DOHH2 (cell line): ENCODE measurements around the gene LRRC4C.

Experiments
- H3F3A ChIP-seq: fragments of 200-600 bp; sonication (generic), shearing (Covaris generic); 2 replicates; pipeline ENCODE4 v1.6.0; 2016; ENCODE audit warnings: antibody characterized with exemption, mild to moderate bottlenecking; ENCODE audit not compliant: control insufficient read depth, insufficient read depth
- H3K27ac ChIP-seq: fragments of 200-600 bp; sonication (generic); 2 replicates; pipeline ENCODE4 v1.5.1; 2014; ENCODE audit warnings: low read depth, mild to moderate bottlenecking, low read length, moderate library complexity
- H3K27me3 ChIP-seq: fragments of 200-600 bp; sonication (generic); 2 replicates; pipeline ENCODE4 v1.6.1; 2014; ENCODE audit warnings: mild to moderate bottlenecking, low read length, mixed read lengths; ENCODE audit not compliant: control insufficient read depth
- H3K36me3 ChIP-seq: fragments of 200-600 bp; sonication (generic); 2 replicates; pipeline ENCODE4 v1.6.1; 2014; ENCODE audit warnings: mild to moderate bottlenecking, low read length, moderate library complexity, mixed read lengths; ENCODE audit not compliant: control insufficient read depth
- H3K4me1 ChIP-seq: fragments of 200-600 bp; sonication (generic); 2 replicates; pipeline ENCODE4 v1.6.1; 2014; ENCODE audit warnings: mild to moderate bottlenecking, low read length, mixed read lengths; ENCODE audit not compliant: control insufficient read depth
- H3K4me2 ChIP-seq: fragments of 200-600 bp; sonication (generic); 2 replicates; pipeline ENCODE4 v1.6.0; 2014; ENCODE audit warnings: mild to moderate bottlenecking, low read length, moderate library complexity
- H3K4me3 ChIP-seq: fragments of 200-600 bp; sonication (generic); 2 replicates; pipeline ENCODE4 v1.5.1; 2014; ENCODE audit warnings: mild to moderate bottlenecking, low read length, mixed read lengths
- H3K79me2 ChIP-seq: fragments of 200-600 bp; sonication (generic); 2 replicates; pipeline ENCODE4 v1.6.1; 2014; ENCODE audit warnings: mild to moderate bottlenecking, low read length, mixed read lengths; ENCODE audit not compliant: control insufficient read depth
- H3K9me2 ChIP-seq: fragments of 200-600 bp; sonication (generic); replicated peaks from 2 replicates; pipeline ENCODE4 v1.6.1; 2014; ENCODE audit warnings: mild to moderate bottlenecking, low read length, mixed read lengths; ENCODE audit not compliant: control insufficient read depth
- H3K9me3 ChIP-seq: fragments of 200-600 bp; sonication (generic); 2 replicates; pipeline ENCODE4 v1.6.1; 2014; ENCODE audit warnings: antibody characterized with exemption, low read length, mixed read lengths; ENCODE audit not compliant: control insufficient read depth, insufficient read depth
- H4K20me1 ChIP-seq: fragments of 200-600 bp; sonication (generic); 2 replicates; pipeline ENCODE4 v1.6.0; 2014; ENCODE audit warnings: low read depth, mild to moderate bottlenecking, antibody characterized with exemption, low read length, moderate library complexity; ENCODE audit not compliant: control insufficient read depth, insufficient read depth
- CTCF ChIP-seq: fragments of 200-600 bp; sonication (generic); IDR thresholded peaks from one replicate; pipeline ENCODE4 v1.5.1; 2014; ENCODE audit warnings: antibody characterized with exemption, mild to moderate bottlenecking, low read depth, low read length; ENCODE audit not compliant: poor library complexity, severe bottlenecking
- EZH2phosphoT487 ChIP-seq: fragments of 200-600 bp; sonication (generic); IDR thresholded peaks from 2 replicates; pipeline ENCODE4 v1.6.1; 2017; ENCODE audit warnings: borderline replicate concordance, mild to moderate bottlenecking, antibody characterized with exemption, low read length, moderate library complexity, mixed read lengths

The LRRC4C gene

GRCh38 chr11:40401132-40401853 lies 1058.2 kb downstream of the LRRC4C start:
- no peaks in the 10 kb centered on the region for H3K4me1 ChIP-seq
- no peaks in the 10 kb centered on the region for H3K36me3 ChIP-seq
- H3K27me3 ChIP-seq, result no peaks in the 10 kb centered on the region
- H3K79me2 ChIP-seq, result no peaks in the 10 kb centered on the region
- H3F3A ChIP-seq, result no peaks in the 10 kb centered on the region
- H3K9me2 ChIP-seq, result no peaks in the 10 kb centered on the region
- no peak overlapping the region for H3K4me3 ChIP-seq
- no peaks in the 10 kb centered on the region for H3K9me3 ChIP-seq
- TF ChIP-seq EZH2phosphoT487 (no peak), CTCF (no peak)
- H4K20me1 ChIP-seq, result no peaks in the 10 kb centered on the region
- no peak overlapping the region for H3K4me2 ChIP-seq
- H3K27ac ChIP-seq, result no peak overlapping the region

- Histone ChIP-seq H3K36me3 (no peaks in the 10 kb centered on the region), H3K9me2 (no peaks in the 10 kb centered on the region), H3K9me3 (no peaks in the 10 kb centered on the region), H3K27ac (no peak overlapping the region), H3K79me2 (no peaks in the 10 kb centered on the region), H3F3A (no peaks in the 10 kb centered on the region), H3K4me2 (no peak overlapping the region), H3K4me3 (no peak overlapping the region), H3K4me1 (no peaks in the 10 kb centered on the region), H4K20me1 (no peaks in the 10 kb centered on the region), H3K27me3 (no peaks in the 10 kb centered on the region)
- TF ChIP-seq CTCF (no peak), EZH2phosphoT487 (no peak)
Observed at GRCh38 chr11:40397141-40397540, 1062.3 kb downstream of the LRRC4C start.

GRCh38 chr11:40393511-40393910 lies 1065.9 kb downstream of the LRRC4C start:
- H3K4me3 ChIP-seq, result no peak overlapping the region

More at GRCh38 chr11:40393511-40393910, 1065.9 kb downstream of the LRRC4C start:
- H3K9me2 ChIP-seq, result no peaks in the 10 kb centered on the region
- no peaks in the 10 kb centered on the region for H3K9me3 ChIP-seq
- no peaks in the 10 kb centered on the region for H3K79me2 ChIP-seq
- H3K27me3 ChIP-seq, result no peaks in the 10 kb centered on the region
- H3K4me1 ChIP-seq, result no peaks in the 10 kb centered on the region
- H3F3A ChIP-seq, result no peaks in the 10 kb centered on the region
- TF ChIP-seq EZH2phosphoT487, result no peak
- no peak for TF ChIP-seq CTCF
- H3K36me3 ChIP-seq, result no peaks in the 10 kb centered on the region
- no peaks in the 10 kb centered on the region for H4K20me1 ChIP-seq
- H3K4me2 ChIP-seq, result no peak overlapping the region
- no peak overlapping the region for H3K27ac ChIP-seq
